HS-27A (cell line): Measurements from ENCODE around the gene ADAM12.

Experiments
- DNase-seq: peaks from one replicate; pipeline ENCODE4 v3.0.0-alpha.2; 2012; ENCODE audit warnings: low read depth, missing footprints

ADAM12 gene

GRCh38 chr10:126014309-126014708, 374.0 kb downstream of the ADAM12 start:
- no peak for DNase-seq

DNA sequence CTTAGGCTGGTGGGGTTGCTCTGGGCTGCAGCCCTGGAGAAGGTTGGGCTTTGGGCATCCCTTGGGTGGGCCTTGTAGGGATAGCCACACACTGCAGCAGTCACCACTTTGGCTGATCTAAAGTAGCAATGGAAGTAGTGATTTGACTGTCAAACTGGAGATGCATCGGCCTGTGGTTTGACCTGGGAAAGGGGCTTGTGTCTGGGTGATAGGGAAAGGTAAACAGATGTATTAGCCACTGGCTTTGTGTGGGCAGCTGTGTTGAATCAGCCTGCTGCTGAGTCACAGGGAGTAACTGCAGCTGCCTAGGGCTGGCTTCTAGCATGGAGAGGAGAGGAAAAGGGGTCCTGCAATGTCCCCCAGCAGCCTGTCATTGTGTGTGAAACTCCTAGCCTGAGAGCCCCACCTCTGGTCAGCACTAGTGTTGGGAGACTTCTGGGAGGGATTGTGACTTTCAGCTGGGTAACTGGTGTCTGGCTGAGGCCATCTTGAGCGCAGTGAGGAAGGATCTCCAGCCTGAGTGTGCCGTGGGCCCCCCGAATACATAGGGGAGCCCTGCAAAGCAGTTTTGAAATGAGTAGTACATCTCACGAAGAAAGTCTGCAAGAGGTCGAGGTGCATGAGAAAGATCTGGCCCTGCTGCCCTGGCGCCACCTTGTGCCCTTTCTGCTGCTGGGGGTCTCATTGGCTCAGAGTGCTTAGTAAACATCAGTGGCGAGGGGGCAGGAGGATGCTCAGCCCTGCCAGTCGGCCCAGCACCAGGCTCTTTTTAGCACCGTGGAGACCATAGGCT, 374.6 kb downstream of the ADAM12 start:
- no peak for DNase-seq

- DNase-seq, result no peak
Observed at GRCh38 chr10:126012485-126012884, 375.8 kb downstream of the ADAM12 start.

GRCh38 chr10:126011995-126012394, 376.3 kb downstream of the ADAM12 start:
- DNase-seq, result no peak

DNA sequence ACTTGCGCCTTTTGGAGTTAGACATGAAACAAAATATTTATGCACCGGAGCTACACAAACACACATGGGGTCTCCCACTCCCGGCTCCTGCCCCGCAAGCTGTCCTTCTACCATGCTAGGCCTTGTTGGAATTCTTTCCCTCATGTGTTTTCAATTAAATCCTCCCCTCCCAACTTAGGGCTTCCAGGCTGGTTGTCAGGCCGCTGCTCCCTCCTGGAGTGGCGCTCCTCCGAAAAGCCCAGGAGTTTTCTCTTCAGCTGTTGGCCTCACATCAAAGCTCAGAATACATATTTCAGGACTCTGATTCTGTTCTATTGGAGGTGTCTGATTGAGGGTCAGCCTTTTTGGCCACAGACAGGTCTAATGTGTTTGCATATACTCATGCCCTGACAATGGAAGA, 378.6 kb downstream of the ADAM12 start:
- no peak for DNase-seq

DNA sequence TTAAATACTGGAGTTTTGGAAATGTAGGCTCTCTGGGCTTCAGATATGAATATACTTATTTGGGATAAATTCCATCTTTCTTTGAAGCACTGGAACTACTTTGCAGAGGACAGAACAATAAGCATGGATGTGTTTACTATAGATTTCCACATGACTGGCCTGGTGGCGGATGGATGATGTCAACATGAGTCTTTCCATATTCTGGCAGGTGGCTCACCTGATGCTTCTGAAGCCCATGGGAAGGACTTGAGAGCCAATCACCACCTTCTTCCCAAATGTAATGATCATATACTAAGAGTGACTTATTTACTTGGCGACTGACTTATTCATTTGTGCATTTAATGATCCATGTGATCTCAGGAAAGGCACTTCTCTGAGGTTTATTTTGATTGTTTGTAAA, 381.4 kb downstream of the ADAM12 start:
- DNase-seq, result no peak

DNA sequence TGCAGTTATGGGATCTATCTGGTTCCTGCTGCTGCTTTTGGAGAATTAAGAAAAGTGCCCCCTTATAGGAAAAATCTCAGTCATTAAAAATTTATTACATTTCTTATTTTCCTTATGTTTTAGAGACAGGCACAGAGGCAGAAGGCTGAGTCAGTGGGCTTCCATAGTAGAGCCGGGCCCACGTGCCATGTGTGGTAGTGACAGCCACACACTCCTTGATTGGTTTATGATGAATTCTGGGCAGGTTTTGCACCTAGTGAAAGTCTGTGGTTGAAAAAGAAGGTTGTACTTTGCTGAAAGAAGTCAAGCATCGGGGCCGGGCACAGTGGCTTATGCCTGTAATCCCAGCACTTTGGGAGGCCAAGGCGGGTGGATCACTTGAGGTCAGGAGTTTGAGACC, 382.0 kb downstream of the ADAM12 start:
- DNase-seq, result no peak

DNA sequence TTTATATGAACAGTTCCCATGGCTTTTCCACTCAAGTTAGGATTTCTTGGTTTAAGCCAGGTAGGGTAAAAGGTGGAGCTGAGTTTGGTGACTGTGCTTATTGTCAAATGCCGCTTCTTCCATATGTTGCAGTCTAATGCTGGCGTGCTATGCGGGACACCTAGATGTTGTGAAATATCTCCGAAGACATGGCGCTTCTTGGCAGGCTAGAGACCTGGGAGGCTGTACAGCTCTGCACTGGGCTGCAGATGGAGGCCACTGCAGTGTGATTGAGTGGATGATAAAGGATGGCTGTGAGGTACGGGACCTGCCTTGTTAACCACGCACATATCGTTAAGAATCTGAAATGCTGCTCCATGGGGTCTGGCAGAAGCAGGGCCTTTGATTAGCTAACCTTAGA, 383.5 kb downstream of the ADAM12 start:
- DNase-seq, result no peak

DNA sequence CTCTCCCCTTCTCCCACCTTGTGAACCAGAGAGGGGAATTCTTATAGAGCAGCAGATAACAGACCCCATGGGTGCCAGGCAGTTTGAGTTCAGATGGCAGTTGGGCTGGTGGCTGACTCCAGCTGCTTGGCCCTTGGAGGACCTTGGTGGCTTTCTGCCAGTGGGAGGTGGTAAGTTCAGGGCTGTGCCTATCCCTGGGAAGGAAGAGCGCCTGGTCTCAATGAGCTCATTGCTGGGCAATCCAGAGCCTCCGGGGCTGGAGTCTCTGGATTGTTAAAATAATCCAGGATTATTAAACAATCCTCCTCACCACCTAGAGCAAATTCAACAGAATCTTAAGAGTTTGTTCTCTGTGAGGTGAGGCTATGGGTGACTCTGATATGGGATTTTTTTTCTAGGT, 386.7 kb downstream of the ADAM12 start:
- no peak for DNase-seq

DNA sequence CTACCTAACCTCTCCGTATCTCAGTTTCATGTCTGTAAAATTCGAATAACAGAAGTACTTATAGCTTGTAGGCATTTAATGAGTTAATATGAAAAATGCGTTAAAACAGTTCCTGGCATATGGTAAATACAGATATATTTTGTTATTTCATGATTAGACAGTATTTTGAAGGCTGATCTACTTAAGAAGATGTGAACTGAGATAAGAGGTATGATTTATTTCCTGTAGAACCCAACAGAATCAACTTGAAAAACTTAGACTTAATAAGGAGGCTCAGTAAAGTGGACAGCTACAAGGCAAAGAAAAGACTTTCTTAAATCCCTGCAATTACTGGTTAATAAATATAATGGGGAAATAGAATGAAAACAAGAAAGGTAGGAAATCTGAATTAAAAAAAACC, 388.6 kb downstream of the ADAM12 start:
- DNase-seq, result no peak

- DNase-seq, result no peak
Observed at GRCh38 chr10:125997586-125997985, 390.7 kb downstream of the ADAM12 start.

GRCh38 chr10:125995726-125996304, 392.5 kb downstream of the ADAM12 start:
- no peak for DNase-seq

GRCh38 chr10:125994601-125995000, 393.7 kb downstream of the ADAM12 start:
- DNase-seq, result no peak

GRCh38 chr10:125992254-125992653, 396.0 kb downstream of the ADAM12 start:
- DNase-seq, result no peak

DNA sequence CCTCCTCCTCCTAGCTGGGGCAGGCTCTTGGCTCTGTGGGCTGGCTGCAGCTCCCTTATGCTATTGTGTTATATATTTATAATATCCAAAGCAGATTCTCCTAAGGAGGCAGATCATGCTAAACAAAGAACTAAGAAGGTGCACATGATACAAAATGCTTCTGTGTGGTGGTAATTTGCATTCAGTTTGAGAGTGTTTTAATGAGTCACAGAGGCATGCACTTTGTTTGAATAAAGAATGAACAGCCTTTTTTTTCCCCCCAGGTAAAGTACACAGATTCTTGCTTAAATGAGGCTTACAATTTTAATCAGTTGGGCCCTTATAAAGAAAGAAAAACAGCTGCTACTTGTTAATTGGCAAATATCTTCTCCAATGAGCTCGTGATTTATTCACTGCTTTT, 396.9 kb downstream of the ADAM12 start:
- DNase-seq, result no peak

DNA sequence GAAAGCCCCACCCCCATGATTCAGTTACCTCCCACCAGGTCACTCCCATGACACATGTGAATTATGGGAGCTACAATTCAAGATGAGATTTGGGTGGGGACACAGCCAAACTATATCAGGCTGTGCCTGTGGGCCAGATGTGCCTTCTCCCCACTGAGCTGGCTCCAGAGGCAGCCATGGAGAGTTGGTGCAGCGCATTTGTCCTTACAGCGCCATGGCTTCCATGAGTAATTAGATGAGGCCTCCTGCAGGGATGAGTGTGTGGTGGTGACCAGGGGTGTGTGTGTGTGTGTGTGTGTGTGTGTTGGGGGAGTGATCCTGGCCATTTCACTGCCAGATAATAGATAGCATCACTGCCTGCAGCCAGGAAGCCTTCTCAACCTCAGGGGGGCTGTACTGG, 397.3 kb downstream of the ADAM12 start:
- DNase-seq, result no peak

- no peak for DNase-seq
Observed at GRCh38 chr10:125989791-125990190, 398.5 kb downstream of the ADAM12 start.

GRCh38 chr10:125985557-125986240, 402.6 kb downstream of the ADAM12 start:
- no peak for DNase-seq

DNA sequence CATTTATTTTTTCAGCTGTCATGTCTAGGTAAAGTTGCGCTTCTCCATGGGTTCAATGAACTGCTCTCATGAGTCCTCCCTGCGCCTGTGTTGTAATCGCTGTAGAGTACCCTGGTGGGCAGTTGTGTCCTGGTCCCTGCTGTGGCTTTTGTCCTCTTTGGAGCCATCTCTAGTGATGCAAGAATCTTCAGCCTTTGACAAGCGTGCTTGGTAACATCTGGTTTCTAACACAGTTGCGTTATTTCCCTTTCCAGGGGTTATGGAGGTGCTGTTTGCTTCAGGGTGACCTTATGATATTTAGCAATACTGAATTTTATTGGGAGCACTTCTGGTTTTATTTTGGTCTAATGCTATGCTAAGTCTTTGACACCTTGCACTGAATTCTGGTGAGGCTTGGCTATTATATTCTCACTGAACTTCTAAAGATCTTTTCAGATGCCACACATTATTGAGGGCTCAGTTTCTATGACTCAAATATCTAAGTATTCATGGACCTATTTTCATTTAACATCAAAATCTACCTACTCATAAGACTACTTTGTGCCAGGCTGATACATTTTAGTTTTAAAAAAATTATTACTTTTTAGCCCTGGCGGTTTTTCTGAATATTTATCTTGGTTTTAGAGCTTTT, 403.3 kb downstream of the ADAM12 start:
- no peak for DNase-seq

DNA sequence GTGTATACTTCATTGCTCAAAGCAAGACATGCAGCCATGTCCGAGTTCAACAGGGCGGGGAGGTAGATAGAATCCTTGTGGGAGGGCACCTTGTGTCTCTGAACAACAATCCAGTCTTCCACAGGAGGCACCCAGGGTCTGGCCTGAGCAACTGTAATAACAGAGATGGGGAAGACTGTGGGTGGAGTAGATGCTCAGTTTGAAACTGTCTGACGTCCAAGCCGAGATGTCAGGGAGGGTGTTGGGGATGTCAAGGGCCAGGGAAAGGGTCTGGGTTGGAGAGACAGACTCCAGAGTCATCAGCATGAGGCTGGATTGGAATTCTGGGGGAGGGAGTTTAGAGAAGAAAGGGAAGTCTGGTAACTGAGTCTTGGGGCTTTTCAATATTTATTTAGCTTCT, 403.9 kb downstream of the ADAM12 start:
- no peak for DNase-seq

DNA sequence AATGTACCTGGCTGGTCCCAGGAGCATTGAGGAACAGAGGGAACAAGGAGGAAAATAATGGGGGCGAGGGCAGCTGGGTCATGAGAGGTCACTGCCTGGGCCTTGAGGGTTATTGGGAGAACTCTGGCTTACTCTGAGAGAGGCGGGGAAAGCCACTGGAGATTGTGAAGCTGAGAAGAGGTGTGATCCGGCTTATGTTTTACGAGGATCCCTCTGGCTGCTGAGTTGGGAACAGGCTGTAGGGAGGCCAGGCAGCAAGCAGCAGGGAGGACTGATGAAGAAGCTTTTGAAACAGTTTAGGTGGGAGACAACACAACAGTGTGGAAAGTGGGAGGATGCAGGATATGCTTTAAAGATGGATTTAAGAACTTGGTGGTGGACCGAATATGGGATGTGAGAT, 404.6 kb downstream of the ADAM12 start:
- no peak for DNase-seq

DNA sequence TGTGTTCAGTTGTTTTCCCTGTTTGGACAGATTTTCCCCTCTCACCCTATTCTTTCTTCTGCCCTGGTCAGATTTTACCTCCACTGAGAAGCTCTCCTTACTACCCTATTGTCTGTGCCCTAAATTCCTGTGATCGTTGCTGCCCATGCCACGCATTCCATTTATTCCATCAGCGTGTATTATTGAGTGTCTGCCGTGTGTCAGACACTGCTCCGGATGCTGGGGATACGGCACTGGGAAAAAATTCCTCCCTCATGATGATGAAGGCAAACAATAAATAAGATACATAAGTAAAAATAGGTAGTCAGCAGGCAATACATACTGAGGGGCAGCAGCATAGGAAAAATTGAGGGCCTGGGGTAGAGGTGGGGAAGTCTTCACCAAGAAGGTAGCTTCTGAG, 405.1 kb downstream of the ADAM12 start:
- DNase-seq, result peak; percentile 27
